Fibroblast of lung (primary cell): ENCODE data around the gene THUMPD1. TPM values are rescaled to one million over a fixed set of nuclear protein-coding genes. Genes with fewer than 3 reads are reported as not detected.
"Not testable (repeated sequence)": the region's sequence is repeated elsewhere in the genome, so short reads cannot be mapped to it uniquely, and the experiment has no call there.

Source experiments
- DNase-seq, 2 donors: peaks; one replicate each; pipeline versions ENCODE4 v3.0.0 to v3.0.0-alpha.2; 2010; ENCODE audit warnings: low read depth in 2 of 2
- H2AFZ ChIP-seq: 2 replicates; pipeline ENCODE4 v1.5.1; 2012; ENCODE audit warnings: low read length, control low read depth, inconsistent platforms
- H3K27ac ChIP-seq: 2 replicates; pipeline ENCODE4 v1.5.1; 2011; ENCODE audit warnings: low read length, control low read depth; ENCODE audit not compliant: insufficient read depth
- H3K27me3 ChIP-seq: 2 replicates; pipeline ENCODE4 v1.5.1; 2011; ENCODE audit warnings: mild to moderate bottlenecking, low read length; ENCODE audit not compliant: control insufficient read depth, insufficient read depth
- H3K36me3 ChIP-seq: 2 replicates; pipeline ENCODE4 v1.5.1; 2011; ENCODE audit warnings: low read length; ENCODE audit not compliant: control insufficient read depth, insufficient read depth
- H3K4me1 ChIP-seq: 2 replicates; pipeline ENCODE4 v1.5.1; 2011; ENCODE audit warnings: low read length; ENCODE audit not compliant: control insufficient read depth, insufficient read depth; ENCODE audit errors: extremely low read depth
- H3K4me2 ChIP-seq: 2 replicates; pipeline ENCODE4 v1.5.1; 2011; ENCODE audit warnings: low read length, control low read depth; ENCODE audit not compliant: insufficient read depth; ENCODE audit errors: extremely low read depth
- H3K4me3 ChIP-seq, 4 experiments: fragments of 200-600 bp in 1 of 4; sonication (generic) in 1 of 4; replicated peaks in 1 of 4; 2 replicates each; pipeline ENCODE4 v1.5.1; 2011 to 2016; ENCODE audit warnings: low read length in 4 of 4, low read depth in 3 of 4, mild to moderate bottlenecking in 3 of 4, control low read depth in 2 of 4, inconsistent platforms in 1 of 4, mixed read lengths in 1 of 4; ENCODE audit not compliant: insufficient read depth in 1 of 4; ENCODE audit errors: control extremely low read depth in 1 of 4
- H3K79me2 ChIP-seq: 2 replicates; pipeline ENCODE4 v1.5.1; 2012; ENCODE audit warnings: mild to moderate bottlenecking, low read length, inconsistent platforms; ENCODE audit not compliant: control insufficient read depth, insufficient read depth
- H3K9ac ChIP-seq: 2 replicates; pipeline ENCODE4 v1.5.1; 2011; ENCODE audit warnings: mild to moderate bottlenecking, low read length, control low read depth; ENCODE audit not compliant: insufficient read depth
- H3K9me3 ChIP-seq: 2 replicates; pipeline ENCODE4 v1.5.1; 2012; ENCODE audit warnings: low read depth, low read length; ENCODE audit not compliant: control insufficient read depth, insufficient read depth
- H4K20me1 ChIP-seq: 2 replicates; pipeline ENCODE4 v1.5.1; 2011; ENCODE audit warnings: low read length; ENCODE audit not compliant: control insufficient read depth, insufficient read depth; ENCODE audit errors: extremely low read depth
- EZH2 ChIP-seq: IDR thresholded peaks from 2 replicates; pipeline ENCODE4 v1.5.1; 2012; ENCODE audit warnings: low read length, control low read depth, mild to moderate bottlenecking; ENCODE audit errors: missing control alignments
- polyA plus RNA-seq, 2 donors: library from polyadenylated mRNA; depleted of rRNA in 1 of 2; stranded (reverse) in 1 of 2; unstranded in 1 of 2; fragments of >200 nt; gene quantifications; 2 replicates each; pipeline ENCODE4 v1.2.1, GENCODE V29; 2011 to 2012; ENCODE audit warnings: missing spikeins in 1 of 2
- total RNA-seq: library from RNA; depleted of rRNA; stranded (reverse); fragments of >200 nt; gene quantifications from 2 replicates; pipeline ENCODE4 v1.2.1, GENCODE V29; 2014
- TF ChIP-seq, protein P1 (sequence below), 2 donors: IDR thresholded peaks in 1 of 2; conservative IDR thresholded peaks in 1 of 2; 1 replicate in 1 of 2; 2 replicates in 1 of 2; pipeline ENCODE4 v1.5.1; 2011 to 2012; ENCODE audit warnings: low read length in 2 of 2, control low read depth in 1 of 2, inconsistent platforms in 1 of 2, low read depth in 1 of 2, mild to moderate bottlenecking in 1 of 2

THUMPD1 gene
- total and polyA plus RNA-seq, 2 donors (not counting 1 experiment from before 2014, with no cell fraction given): 31.0 to 54.3 TPM

DNA sequence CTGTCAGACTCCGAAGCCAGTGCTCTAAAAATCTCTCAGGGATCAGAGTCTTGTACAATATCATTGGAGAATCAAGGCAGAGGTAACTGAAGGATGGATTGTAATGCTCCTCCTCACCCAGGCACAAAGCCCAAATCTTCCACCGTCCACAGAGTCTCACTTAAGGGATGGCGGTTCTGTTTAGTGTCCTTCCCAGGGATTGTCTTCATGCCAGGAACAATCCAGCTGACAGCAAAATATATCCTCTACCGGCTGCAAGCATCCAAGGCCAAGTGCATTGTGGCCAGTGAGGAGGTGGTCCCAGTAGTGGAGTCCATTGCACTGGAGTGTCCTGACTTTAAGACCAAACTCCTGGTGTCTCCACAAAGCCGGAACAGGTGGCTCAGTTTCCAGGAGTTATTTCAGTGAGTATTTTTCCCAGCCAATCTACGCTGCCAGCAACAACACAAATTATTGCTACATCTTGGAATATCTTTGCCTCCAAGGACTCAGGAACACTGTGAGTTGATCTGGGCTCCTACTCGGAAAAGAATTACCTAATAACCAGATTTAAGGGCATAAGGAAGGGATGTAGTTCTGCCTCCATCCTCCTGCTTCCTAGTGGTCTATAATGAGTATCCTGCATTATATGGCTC, 30.2 kb downstream of the THUMPD1 start:
- no peak overlapping the region for H3K27ac ChIP-seq
- no peaks in the 10 kb centered on the region for H3K4me1 ChIP-seq
- no peaks in the 10 kb centered on the region for H4K20me1 ChIP-seq
- no peak for DNase-seq
- TF ChIP-seq EZH2: no peak
- TF ChIP-seq, protein P1, sequence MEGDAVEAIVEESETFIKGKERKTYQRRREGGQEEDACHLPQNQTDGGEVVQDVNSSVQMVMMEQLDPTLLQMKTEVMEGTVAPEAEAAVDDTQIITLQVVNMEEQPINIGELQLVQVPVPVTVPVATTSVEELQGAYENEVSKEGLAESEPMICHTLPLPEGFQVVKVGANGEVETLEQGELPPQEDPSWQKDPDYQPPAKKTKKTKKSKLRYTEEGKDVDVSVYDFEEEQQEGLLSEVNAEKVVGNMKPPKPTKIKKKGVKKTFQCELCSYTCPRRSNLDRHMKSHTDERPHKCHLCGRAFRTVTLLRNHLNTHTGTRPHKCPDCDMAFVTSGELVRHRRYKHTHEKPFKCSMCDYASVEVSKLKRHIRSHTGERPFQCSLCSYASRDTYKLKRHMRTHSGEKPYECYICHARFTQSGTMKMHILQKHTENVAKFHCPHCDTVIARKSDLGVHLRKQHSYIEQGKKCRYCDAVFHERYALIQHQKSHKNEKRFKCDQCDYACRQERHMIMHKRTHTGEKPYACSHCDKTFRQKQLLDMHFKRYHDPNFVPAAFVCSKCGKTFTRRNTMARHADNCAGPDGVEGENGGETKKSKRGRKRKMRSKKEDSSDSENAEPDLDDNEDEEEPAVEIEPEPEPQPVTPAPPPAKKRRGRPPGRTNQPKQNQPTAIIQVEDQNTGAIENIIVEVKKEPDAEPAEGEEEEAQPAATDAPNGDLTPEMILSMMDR (conservative IDR thresholded peaks at IDR 0.05 in 1 of 2, IDR thresholded peaks at IDR 0.05 in 1 of 2; ENCODE audit: low read depth in 1 of 2, low read length in 2 of 2): no peak
- H3K9me3 ChIP-seq: no peaks in the 10 kb centered on the region
- no peaks in the 10 kb centered on the region for H3K36me3 ChIP-seq
- H3K4me2 ChIP-seq: no peak overlapping the region
- H3K4me3 ChIP-seq: no peak overlapping the region
- no peak overlapping the region for H2AFZ ChIP-seq
- no peaks in the 10 kb centered on the region for H3K27me3 ChIP-seq
- H3K9ac ChIP-seq: no peak overlapping the region
- no peaks in the 10 kb centered on the region for H3K79me2 ChIP-seq

DNA sequence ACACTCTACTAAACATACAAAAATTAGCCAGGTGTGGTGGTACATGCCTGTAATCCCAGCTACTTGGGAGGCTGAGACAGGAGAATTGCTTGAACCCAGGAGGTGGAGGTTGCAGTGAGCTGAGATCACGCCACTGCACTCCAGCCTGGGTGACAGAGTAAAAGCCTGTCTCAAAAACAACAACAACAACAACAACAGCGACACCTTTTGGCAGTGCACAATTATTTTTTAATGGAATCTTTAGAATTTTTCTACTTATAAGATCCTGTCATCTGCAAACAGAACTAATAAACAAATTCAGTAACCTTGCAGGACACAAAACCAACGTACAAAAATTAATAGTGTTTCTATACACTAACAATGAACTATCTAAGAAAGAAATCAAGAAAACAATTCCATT, 33.5 kb downstream of the THUMPD1 start:
- not testable (repeated sequence) for H3K9me3 ChIP-seq, H3K27me3 ChIP-seq, H3K36me3 ChIP-seq, H4K20me1 ChIP-seq, H3K9ac ChIP-seq, DNase-seq, H2AFZ ChIP-seq, H3K27ac ChIP-seq, H3K4me2 ChIP-seq, H3K79me2 ChIP-seq, H3K4me3 ChIP-seq, H3K4me1 ChIP-seq

DNA sequence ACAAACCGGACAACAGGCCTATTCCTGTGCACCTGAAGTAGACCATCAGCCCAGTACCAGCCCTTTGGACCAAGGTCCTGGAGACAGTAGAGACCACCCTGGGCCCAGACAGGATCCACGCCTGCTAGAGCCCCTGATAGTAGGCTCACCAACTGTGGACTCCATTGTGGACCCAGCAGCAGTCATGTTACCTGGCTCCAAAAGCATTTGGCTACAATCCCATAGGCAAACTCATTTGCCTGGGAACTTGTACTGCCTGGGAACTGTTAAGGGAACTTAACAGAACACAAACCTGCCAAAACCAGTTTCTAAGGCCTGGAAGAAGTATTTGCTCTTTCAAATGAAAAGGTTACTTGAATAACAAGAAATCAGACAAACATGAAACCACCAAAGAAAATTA, 34.2 kb downstream of the THUMPD1 start:
- no peak for TF ChIP-seq EZH2
- TF ChIP-seq, protein P1 (conservative IDR thresholded peaks at IDR 0.05 in 1 of 2, IDR thresholded peaks at IDR 0.05 in 1 of 2; ENCODE audit: low read depth in 1 of 2, low read length in 2 of 2): no peak
- H3K4me2 ChIP-seq: no peak overlapping the region
- H3K9me3 ChIP-seq: no peaks in the 10 kb centered on the region
- H3K27ac ChIP-seq: no peak overlapping the region
- no peak for DNase-seq
- no peaks in the 10 kb centered on the region for H4K20me1 ChIP-seq
- no peak overlapping the region for H3K9ac ChIP-seq
- H3K36me3 ChIP-seq: no peaks in the 10 kb centered on the region
- H3K4me1 ChIP-seq: no peaks in the 10 kb centered on the region
- no peak overlapping the region for H3K4me3 ChIP-seq
- no peak overlapping the region for H2AFZ ChIP-seq
- H3K79me2 ChIP-seq: no peaks in the 10 kb centered on the region
- H3K27me3 ChIP-seq: no peaks in the 10 kb centered on the region

DNA sequence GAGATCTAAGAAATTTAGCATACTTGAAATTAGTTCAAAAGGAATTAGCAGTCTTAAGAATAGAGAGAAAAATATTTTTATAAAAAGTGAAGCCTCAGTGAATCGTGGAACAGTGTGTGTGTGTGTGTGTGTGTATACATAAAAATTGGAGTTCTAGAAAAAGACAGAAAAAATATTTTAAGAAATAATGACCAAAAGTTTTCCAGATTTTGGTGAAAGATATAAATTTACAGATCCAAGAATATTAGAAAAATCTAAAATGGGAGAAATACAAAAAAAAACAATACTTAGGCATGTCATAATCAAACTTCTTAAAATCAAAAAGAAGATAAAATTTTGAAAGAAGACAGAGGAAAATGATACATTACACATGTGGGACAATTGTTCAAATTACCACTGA, 35.6 kb downstream of the THUMPD1 start:
- not testable (repeated sequence) for DNase-seq, H2AFZ ChIP-seq, H3K4me3 ChIP-seq, H4K20me1 ChIP-seq, H3K4me1 ChIP-seq, H3K79me2 ChIP-seq, H3K9me3 ChIP-seq, H3K9ac ChIP-seq, H3K27me3 ChIP-seq, H3K4me2 ChIP-seq, H3K27ac ChIP-seq, H3K36me3 ChIP-seq
